GM10248 (cell line): Measurements from ENCODE around the gene RHPN2.
"Not testable (repeated sequence)": the region's sequence is repeated elsewhere in the genome, so short reads cannot be mapped to it uniquely, and the experiment has no call there.

ENCODE experiments used
- CTCF ChIA-PET: fragments of 300-600 bp; sonication (Branson Sonifier 250); formaldehyde crosslinking; extraction: SDS; loops from one replicate; lab custom pipeline; 2021; ENCODE audit warnings: antibody characterized with exemption; lab: Yijun Ruan, JAX
- POLR2A ChIA-PET: fragments of 350-650 bp; sonication (Branson Sonifier 250); formaldehyde crosslinking; extraction: SDS; loops from one replicate; lab custom pipeline; 2020; ENCODE audit warnings: antibody characterized with exemption; lab: Yijun Ruan, JAX
- DNase-seq: peaks from one replicate; pipeline ENCODE4 v3.0.0; 2012; ENCODE audit errors: extremely low spot score
- TF ChIP-seq, protein P1 (sequence below): IDR thresholded peaks from 2 replicates; pipeline ENCODE4 v1.5.1; 2012; ENCODE audit warnings: mild to moderate bottlenecking, low read depth; ENCODE audit errors: extremely low read depth, missing control alignments, control extremely low read depth

RHPN2 gene

DNA sequence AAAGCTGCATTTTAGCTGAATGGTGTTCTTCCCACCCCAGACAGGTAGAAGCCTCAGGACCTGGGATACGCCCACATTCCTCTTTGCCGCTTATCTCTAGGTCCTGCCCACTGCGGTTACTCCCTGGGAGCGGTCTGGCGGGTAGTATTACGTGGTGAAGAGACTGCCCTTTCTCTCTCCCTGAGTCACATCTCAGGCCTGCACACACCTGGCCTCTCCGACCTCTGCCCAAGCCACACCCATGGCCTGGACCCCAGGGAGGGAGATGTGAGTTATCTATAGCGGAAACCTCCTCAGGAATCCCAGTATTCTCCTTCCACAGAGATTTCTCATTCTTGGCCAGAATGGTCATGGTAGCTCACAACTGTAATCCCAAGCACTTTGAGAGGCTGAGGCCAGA is 17.3 kb downstream of the RHPN2 start:
- TF ChIP-seq, protein P1, sequence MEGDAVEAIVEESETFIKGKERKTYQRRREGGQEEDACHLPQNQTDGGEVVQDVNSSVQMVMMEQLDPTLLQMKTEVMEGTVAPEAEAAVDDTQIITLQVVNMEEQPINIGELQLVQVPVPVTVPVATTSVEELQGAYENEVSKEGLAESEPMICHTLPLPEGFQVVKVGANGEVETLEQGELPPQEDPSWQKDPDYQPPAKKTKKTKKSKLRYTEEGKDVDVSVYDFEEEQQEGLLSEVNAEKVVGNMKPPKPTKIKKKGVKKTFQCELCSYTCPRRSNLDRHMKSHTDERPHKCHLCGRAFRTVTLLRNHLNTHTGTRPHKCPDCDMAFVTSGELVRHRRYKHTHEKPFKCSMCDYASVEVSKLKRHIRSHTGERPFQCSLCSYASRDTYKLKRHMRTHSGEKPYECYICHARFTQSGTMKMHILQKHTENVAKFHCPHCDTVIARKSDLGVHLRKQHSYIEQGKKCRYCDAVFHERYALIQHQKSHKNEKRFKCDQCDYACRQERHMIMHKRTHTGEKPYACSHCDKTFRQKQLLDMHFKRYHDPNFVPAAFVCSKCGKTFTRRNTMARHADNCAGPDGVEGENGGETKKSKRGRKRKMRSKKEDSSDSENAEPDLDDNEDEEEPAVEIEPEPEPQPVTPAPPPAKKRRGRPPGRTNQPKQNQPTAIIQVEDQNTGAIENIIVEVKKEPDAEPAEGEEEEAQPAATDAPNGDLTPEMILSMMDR, result no peak
- ChIA-PET POLR2A (no interaction called here), CTCF (interaction anchor here (1.8 kb wide), 1 partner anchor 8 kb away, joined by 4 read pairs; no protein-coding TSS in a partner anchor)
- no peak for DNase-seq

DNA sequence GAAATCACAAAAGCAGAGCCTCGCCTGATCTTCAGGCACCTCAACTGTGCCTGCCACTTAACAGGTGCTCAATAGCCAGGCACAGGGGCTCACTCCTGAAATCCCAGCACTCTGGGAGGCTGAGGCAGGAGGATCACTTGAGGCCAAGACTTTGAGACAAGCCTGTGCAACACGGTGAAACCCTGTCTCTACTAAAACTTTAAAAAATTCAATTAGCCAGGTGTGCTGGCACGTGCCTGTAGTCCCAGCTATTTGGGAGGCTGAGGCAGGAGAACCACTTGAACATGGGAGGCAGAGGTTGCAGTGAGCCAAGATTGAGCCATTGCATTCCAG is 22.9 kb downstream of the RHPN2 start:
- DNase-seq, CTCF ChIA-PET, POLR2A ChIA-PET: not testable (repeated sequence)

DNA sequence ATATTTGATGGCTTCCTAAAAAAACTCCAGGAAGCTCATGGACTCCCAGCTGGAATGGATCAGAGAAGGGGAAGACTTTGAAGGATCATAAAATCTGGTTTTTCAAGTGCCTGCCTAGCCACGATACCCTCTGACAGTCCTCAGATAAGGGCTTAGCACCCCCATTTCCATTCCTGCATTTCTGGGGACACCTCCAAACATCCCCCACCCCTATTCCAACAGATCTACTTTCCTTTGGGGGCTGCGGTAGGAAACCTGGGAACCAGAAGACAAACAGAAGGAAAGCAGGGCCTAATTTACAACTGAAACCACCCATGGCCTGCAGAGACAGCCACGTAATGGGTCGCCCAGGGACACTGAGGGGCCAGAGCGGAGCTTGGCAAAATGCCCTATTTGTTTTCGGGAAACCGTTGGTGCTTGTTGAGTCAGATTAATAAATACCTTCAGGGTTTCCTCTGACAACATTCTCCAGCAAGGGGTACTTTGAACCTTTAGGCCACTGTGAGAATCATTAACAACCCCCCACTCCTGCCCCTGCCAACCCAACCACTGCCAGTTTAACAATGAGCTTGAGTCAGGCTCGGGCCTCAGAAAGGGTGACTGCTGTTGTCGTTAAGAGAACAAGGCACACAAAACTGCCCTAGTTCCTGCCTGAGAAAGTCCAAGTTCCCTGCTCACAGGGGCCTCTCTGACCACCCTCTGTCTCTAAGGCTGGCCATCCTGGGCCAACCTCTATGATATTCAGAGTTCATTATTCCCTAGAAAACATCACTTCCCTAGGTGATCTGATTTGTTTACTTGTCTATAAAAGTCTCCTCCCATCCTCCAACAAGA is 23.5 kb downstream of the RHPN2 start:
- DNase-seq, result no peak
- CTCF ChIA-PET, result no interaction called here
- TF ChIP-seq, protein P1, result no peak
- POLR2A ChIA-PET, result no interaction called here

DNA sequence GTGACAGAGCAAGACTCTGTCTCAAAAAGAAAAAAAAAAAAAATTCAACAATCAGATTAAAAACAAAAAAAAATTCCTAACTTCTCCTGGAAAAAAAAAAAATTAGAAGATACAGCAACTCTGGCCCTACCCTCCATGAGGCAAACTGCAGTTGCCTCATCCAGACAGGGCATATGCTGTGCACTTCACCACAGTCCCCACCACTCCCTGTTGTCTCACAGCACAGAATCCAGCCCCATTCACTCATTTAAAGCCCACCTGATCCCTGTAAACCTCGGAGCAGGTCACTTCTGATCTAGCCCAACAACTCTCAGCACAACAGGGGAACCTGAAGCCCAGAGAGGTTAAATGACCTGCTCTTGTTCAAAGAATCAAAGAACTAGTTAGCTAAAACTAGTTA is 24.9 kb downstream of the RHPN2 start:
- DNase-seq, result no peak
- TF ChIP-seq, protein P1, result no peak
- ChIA-PET POLR2A (interaction anchor here (0.7 kb wide), 2 partner anchors 573 to 783 kb away, joined by 4 to 5 read pairs; no protein-coding TSS in a partner anchor), CTCF (no interaction called here)

DNA sequence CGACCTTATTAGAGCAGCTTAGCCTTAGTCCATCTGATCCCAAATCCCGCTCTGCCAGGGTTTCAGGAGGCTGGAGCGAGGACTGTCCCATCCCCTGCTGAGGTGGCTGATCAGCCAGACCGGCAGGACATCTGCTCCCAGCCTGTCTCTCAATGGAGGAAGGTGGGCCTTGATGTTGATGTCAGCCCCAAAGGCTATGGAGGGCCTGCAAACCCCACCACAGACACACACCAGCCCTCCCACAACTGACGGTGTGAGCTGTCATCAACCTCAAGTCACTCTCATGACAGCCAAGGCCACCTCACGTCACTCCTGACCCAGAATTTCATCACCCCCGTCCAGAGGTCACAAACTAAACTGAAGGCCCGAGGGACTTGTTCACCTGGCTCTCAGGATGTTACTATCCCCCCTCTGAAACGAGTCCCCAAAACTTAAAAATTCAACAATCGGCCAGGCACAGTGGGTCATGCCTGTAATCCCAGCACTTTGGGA is 25.5 kb downstream of the RHPN2 start:
- no peak for DNase-seq
- POLR2A ChIA-PET, result interaction anchor here (0.7 kb wide), 1 partner anchor 573 kb away, joined by 5 read pairs; no protein-coding TSS in a partner anchor
- TF ChIP-seq, protein P1, result no peak
- CTCF ChIA-PET, result no interaction called here

DNA sequence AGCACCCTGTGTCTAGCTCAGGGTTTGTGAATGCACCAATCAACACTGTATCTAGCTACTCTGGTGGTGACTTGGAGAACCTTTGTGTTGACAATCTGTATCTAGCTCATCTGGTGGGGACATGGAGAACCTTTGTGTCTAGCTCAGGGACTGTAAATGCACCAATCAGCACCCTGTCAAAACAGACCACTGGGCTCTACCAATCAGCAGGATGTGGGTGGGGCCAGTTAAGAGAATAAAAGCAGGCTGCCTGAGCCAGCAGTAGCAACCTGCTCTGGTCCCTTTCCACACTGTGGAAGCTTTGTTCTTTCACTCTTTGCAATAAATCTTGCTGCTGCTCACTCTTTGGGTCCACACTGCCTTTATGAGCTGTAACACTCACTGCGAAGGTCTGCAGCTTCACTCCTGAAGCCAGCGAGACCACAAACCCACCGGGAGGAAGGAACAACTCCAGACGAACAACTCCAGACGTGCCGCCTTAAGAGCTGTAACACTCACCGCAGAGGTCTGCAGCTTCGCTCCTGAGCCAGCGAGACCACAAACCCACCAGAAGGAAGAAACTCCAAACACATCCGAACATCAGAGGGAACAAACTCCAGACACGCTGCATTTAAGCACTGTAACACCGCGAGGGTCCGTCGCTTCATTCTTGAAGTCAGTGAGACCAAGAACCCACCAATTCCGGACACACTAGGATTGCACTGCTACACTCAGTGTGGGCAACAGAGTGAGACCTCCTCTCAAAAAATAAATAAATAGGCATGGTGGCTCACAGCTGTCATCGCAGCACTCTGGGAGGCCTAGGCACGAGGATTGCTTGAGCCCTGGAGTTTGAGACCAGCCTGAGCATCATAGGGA is 27.3 kb downstream of the RHPN2 start:
- POLR2A ChIA-PET, CTCF ChIA-PET, DNase-seq: not testable (repeated sequence)

DNA sequence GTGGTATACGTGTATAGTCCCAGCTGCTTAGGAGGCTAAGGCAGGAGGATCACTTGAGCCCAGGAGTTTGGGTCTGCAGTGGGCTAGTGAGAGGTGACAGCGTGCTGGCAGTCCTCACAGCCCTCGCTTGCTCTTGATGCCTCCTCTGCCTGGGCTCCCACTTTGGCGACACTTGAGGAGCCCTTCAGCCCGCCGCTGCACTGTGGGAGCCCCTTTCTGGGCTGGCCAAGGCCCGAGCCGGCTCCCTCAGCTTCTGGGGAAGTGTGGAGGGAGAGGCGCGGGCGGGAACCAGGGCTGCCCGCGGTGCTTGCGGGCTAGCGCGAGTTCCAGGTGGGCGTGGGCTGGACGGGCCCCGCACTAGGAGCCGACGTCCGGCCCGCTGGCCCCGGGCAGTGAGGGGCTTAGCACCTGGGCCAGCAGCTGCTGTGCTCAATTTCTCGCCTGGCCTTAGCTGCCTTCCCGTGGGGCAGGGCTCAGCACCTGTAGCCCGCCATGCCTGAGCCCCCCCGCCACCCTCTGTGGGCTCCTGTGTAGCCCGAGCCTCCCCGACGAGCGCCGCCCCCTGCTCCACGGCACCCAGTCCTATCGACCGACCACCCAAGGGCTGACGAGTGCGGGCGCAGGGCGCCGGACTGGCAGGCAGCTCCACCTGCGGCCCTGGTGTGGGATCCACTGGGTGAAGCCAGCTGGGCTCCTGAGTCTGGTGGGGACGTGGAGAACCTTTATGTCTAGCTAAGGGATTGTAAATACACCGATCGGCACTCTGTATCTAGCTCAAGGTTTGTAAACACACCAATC is 28.1 kb downstream of the RHPN2 start:
- DNase-seq, POLR2A ChIA-PET, CTCF ChIA-PET: not testable (repeated sequence)
